HG02970 (cell line): ENCODE results near the gene TPRN.
"Not testable (repeated sequence)": the region's sequence is repeated elsewhere in the genome, so short reads cannot be mapped to it uniquely, and the experiment has no call there.

ENCODE experiments used
- ATAC-seq: cut with Tn5 transposase; IDR thresholded peaks from one replicate; pipeline ENCODE4 v1.9.1; 2021; ENCODE audit warnings: mild to moderate bottlenecking, moderate library complexity, moderate number of reproducible peaks; ENCODE audit not compliant: unreplicated experiment, low FRiP score

The TPRN gene, protein sequence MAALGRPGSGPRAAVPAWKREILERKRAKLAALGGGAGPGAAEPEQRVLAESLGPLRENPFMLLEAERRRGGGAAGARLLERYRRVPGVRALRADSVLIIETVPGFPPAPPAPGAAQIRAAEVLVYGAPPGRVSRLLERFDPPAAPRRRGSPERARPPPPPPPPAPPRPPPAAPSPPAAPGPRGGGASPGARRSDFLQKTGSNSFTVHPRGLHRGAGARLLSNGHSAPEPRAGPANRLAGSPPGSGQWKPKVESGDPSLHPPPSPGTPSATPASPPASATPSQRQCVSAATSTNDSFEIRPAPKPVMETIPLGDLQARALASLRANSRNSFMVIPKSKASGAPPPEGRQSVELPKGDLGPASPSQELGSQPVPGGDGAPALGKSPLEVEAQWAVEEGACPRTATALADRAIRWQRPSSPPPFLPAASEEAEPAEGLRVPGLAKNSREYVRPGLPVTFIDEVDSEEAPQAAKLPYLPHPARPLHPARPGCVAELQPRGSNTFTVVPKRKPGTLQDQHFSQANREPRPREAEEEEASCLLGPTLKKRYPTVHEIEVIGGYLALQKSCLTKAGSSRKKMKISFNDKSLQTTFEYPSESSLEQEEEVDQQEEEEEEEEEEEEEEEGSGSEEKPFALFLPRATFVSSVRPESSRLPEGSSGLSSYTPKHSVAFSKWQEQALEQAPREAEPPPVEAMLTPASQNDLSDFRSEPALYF

DNA sequence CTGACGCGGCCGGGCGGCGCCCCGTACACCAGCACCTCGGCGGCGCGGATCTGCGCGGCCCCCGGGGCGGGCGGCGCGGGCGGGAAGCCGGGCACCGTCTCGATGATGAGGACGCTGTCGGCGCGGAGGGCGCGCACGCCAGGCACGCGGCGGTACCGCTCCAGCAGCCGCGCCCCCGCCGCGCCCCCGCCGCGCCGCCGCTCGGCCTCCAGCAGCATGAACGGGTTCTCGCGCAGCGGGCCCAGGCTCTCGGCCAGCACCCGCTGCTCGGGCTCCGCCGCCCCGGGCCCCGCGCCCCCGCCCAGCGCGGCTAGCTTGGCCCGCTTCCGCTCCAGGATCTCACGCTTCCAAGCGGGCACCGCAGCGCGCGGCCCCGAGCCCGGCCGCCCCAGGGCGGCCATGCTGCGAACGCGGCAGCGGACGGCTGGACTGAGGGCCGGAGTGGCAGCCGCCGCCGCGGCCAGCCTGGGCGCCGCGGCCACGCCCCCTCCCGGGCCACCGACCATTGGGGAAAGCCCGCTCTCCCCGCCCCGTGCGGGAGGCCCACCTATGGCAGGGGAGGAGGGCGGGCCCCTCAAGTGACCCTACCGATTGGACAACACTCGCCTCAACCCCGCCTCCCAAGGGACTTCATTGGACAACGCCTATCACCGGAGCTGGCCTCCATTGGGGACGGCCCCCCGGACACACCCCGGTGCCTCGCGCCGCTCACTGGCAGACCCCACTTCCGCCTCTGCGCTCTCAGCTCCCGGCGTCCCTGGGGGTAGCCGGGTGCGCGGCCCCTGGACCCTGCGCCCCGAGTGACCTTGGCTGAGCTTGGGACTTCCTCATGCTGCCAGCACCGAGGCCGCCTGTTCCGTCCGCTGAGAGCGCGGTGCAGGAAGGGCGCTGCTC lies at the start of gene TPRN:
Gene TPRN, minus strand, starts transcription at position 431 of the 894 bp plus-strand sequence. Its CDS starts 30 bp downstream, at position 401.
- ATAC-seq: peak; percentile 85

DNA sequence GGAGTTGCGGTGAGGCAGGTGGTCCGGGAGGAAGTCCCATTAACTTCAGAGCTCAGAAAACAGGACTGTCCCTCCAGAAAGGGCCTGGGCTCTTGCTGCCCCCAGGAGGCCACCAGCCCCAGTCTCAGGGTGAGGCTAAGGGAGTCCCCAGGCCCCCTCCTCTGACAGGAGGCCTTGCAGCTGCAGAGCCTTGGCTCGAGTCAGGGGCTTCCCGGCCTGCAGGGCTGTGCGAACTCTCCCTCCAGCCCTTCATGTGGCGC lies 47.3 kb upstream of the TPRN start:
- ATAC-seq: no peak

DNA sequence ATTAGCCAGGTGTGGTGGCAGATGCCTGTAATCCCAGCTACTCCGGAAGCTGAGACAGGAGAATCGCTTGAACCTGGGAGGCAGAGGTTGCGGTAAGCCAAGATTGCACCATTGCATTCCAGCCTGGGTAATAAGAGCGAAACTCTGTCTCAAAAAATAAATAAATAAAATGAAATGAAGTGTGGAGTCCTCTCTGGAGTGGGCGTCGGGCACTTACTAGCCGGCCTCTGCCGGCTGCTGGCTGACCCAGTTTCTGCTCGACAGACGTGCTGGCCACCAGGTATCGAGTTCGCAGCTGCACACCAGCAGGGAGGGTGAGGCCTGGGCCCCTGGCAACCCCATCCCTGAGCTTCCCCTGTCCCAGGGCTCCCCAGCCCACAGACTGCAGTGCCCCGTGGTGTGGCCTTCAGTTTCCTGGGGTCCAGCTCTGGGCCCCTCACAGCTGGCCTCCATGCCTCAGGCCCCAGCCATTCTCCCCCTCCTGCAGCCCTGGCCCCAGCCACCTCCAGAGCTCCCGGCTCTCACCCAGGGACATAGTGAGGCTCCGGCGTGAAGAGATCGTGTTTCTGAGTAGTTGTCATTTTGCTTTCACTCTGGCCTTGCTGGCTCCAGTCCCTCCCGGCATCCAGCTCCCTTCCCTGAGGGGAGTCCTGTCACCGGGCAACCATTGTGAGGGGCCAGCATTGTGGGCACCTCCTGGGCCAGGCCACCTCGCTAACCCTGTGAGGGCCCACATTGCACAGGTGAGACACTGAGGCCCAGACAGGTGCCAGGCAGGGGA lies 46.8 kb upstream of the TPRN start:
- ATAC-seq: no peak

DNA sequence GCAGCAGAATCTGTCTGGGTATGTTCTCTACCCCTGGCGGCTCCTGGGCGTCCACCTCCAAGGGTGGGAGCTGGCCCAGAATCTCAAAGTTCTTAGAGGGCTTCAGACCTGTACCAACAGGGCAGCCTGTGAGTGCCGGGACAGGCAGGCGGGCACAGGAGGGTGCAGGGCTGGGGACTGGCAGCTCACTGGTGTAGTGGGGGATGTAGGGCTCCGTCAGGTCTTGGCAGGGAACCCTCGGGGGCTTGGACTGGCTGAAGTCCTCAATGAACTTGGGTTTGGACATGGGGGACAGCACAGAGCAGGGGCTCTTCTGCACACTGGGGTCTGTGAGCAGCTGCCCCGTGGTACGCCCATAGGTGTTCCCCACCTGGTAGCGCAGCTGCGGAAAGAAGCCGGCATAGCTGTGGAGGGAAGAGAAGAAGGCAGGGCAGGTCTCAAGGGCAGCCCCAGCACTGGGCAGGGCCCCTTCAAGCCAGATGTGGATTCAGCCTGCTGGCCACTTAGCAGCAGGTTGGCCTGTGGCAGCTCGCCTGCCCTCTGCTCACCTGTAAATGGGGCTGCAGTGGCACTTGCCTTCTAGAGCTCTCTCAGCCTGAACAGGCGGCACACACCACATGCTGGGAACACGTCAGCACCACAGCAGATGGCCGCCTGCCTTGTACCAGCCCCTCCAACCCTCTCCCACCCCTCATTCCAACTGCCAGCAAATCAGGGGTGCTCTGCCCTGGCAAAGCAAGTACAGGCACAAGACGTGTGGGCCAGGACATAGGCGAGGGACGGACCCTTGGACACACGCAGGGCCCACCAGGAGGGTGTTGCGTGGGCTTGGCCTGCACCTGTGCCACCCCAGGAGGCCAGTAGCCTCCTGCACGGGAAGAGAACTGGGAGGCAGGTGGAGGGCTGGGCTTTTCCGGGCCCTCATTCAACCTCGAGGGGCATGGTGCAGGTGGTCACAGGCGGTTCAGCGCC lies 45.2 kb upstream of the TPRN start:
- no peak for ATAC-seq

DNA sequence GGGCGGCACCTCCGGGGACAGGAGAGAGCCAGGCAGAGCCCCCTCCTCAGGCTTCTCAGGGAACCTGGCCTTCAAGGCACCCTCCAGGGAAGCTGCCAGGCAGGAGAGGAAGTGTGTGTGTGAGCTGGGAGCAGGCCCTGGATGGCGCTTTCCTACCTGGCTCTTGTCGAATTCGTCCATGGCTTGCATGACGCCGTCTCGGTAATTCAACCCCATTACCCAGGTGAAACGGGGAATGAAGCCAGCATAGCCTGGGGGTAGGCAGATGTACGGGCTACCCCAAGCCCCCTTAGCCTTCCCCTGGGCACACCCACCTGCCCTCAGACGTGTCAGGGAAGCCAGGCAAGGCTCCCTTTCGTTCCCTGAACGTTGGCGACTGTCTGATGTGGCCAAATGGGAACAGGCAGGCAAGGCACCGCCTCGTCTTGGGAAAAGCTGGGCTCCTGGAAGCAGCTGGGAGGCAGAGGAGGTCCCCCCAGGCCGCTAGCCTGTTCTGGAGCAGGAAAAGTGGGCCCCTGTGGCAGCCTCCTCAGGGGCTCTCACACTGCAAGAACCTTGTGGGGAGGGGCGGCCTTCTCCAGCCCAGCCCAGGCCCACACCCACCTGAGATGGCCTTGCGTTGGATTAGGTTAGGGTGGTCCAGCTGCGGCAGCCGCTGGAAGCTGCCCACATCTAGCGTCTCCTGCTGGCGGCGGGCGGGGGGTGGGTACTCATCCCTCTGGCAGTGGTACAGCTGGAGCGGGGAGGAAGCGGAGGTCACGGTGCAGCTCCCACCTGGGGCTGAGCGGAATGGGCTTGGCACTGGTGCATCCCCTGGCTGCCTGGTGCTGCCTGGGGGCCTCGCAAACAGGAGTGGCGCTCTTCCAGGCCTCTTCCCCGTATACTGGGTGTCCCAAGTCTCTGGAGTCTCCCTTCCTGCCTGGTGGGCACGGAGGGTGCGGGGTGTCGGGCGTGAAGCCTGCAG lies 44.2 kb upstream of the TPRN start:
- no peak for ATAC-seq

DNA sequence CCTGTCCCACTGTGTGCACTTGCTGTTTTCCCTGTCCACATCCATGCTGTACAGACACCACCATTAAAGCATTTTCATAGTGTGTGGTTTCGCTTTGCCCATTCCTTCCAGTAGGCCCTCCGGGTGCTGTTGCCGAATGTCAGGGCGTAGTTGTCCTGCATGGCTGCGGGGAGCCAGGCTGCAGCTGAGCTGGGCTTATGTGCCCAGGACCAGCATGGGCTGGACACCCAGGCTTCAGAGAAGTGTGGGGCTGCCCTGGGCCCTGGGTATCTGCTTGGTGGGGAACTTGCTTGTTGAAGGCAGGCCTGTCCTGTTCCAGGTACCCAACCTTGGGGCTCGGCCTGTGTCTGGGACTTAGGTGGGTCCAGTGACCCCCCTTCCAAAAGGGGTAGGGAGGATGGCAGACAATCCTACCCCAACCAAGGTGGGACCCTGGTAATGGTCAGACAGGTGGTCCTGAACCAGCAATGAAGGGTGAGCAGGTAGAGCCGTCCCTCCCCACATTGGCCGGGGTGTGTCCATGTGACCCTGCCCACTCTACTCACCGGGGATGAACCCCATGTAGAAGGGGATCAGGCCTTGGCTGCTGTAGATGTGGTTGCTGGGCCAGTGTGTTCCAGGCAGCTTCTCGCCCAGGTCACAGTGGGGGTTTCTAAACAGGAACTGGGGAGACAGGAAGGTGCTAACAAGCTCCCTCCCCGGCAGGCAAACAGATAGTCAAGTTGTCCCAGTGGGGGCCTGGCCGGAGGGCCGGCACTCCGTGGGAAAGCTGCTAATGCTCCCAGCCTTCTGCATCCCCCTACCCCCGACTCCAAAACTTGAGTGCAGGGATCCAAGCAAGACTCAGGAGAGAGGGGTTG lies 43.3 kb upstream of the TPRN start:
- no peak for ATAC-seq

DNA sequence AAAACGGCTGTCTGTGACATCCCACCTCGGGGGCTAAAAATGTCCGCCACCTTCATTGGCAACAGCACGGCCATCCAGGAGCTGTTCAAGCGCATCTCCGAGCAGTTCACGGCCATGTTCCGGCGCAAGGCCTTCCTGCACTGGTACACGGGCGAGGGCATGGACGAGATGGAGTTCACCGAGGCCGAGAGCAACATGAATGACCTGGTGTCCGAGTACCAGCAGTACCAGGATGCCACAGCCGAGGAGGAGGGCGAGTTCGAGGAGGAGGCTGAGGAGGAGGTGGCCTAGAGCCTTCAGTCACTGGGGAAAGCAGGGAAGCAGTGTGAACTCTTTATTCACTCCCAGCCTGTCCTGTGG lies 42.7 kb upstream of the TPRN start:
- not testable (repeated sequence) for ATAC-seq

DNA sequence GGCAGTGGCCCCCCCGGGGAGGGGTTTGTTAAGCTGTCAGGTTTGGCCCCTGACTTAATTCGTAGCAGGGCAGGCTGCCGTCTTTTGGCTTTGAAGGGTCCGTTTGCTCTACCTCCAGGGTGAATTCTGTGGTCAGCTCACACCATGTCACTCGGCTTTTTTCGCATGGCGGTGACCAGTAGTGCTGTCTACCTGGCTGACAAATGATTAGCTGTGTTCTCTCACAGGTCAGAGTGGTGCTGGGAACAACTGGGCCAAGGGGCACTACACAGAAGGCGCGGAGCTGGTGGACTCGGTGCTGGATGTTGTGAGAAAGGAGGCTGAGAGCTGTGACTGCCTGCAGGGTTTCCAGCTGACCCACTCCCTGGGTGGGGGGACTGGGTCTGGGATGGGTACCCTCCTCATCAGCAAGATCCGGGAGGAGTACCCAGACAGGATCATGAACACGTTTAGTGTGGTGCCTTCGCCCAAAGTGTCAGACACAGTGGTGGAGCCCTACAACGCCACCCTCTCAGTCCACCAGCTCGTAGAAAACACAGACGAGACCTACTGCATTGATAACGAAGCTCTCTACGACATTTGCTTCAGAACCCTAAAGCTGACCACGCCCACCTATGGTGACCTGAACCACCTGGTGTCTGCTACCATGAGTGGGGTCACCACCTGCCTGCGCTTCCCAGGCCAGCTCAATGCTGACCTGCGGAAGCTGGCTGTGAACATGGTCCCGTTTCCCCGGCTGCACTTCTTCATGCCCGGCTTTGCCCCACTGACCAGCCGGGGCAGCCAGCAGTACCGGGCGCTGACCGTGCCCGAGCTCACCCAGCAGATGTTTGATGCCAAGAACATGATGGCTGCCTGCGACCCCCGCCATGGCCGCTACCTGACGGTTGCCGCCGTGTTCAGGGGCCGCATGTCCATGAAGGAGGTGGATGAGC lies 42.0 kb upstream of the TPRN start:
- ATAC-seq: no peak

DNA sequence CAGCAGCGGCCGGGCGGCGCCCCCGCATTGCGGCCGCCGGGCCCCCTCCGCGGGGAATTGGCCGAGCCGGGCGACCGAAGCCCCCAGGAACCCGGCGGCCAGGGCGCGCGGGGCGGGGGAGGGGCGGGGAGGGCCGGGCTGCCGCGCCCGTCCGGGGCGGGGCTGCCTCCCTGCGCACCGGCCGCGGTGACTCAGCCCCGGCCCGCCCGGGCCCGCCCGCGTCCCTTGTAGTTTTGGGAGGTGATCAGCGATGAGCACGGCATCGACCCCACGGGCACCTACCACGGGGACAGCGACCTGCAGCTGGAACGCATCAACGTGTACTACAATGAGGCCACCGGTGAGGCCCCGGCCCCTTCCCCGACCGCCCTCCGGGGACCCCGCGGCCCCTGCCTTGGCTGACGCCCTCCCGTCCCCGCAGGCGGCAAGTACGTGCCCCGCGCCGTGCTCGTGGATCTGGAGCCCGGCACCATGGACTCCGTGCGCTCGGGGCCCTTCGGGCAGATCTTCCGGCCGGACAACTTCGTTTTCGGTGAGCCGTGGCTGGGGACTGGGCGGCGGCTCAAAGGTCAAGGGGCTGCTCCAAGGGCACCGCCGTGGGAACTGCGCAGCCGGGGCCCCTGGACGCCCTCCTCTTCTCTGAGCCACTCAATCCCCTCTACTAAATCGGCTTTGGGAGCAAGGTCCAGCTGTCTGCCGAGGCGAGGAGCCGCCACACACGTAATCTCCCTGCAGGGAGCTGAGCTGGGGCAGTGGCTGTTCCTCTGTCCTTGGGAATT lies 41.1 kb upstream of the TPRN start:
- ATAC-seq: peak; percentile 7

DNA sequence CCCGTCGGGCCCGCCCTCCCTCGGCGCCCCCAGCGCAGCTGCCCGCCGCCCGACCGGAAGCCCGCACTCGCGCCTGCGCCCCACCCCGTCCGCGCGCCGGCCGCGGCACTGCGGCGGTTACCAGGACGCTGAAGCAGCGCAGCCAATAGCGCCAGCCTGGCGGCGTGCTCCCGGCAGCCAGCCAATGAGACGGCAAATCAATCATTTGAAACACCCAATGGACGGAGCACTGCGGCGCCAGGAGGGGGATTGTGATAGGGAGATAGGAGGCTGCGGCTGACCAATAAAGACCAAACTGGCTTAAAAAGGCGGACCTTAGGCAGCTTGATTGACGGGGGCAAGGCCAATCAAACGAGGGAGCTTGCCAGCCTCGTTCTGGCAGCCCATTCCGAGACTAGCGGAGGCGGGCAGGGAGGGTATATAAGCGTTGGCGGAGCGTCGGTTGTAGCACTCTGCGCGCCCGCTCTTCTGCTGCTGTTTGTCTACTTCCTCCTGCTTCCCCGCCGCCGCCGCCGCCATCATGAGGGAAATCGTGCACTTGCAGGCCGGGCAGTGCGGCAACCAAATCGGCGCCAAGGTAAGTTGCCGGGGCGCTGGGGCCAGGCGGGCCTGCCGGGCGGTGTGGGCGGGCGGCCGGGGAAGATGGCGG lies 40.4 kb upstream of the TPRN start, which contains the start of gene TUBB4B:
Gene TUBB4B, plus strand, starts transcription at position 447 of the 649 bp plus-strand sequence. Its CDS starts 74 bp downstream, at position 521.
- ATAC-seq: peak; percentile 69

DNA sequence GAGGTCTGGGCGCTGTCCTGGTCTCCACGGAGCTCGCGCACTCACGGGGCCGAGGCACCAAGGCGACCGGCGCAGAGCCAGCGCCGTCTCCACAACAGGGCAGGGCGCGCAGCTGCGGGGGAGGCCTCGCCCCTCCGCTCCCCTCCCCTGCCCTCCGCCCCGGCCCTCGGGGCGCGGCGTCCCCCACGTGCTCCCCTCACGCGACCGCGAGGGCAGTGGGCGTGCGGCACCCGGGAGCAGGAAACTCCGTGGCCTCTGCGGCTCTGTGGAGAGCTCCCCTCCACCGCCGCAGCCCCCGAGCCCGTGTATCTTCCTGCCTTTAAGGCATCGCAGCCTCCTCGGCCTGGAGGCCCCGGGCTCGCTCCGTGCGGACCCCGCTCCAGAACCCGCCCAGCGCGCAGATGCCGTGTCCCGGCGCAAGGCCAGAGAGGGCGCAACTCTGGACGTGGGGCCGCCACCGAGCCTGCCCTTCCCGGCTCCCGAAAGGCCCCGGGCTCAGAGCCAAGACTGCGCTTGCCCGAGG lies 39.8 kb upstream of the TPRN start:
- peak; percentile 17 for ATAC-seq

DNA sequence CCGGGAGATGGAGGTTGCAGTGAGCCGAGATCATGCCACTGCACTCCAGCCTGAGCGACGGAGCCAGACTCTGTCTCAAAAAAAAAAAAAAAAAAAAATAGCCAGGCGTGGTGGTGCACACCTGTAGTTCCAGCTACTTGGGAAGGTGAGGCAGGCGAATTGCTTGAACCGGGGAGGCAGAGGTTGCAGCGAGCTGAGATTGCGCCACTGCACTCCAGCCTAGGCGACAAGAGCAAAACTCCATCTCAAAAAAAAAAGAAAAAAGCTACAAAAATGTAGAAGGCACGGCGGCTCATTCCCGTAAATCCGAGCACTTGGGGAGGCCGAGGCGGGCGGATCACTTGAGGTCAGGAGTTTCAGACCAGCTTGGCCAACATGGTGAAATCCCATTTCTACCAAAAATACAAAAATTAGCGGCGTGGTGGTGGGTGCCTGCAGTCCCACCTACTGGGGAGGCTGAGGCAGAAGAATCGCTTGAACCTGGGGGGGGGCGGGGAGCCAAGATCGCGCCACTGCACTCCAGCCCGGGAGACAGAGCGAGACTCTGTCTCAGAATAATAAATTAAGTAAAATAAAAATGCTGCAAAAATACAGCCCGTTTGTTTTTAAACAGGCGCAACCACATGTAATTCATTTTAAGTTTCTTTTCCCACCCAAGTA lies 39.1 kb upstream of the TPRN start:
- ATAC-seq: not testable (repeated sequence)

DNA sequence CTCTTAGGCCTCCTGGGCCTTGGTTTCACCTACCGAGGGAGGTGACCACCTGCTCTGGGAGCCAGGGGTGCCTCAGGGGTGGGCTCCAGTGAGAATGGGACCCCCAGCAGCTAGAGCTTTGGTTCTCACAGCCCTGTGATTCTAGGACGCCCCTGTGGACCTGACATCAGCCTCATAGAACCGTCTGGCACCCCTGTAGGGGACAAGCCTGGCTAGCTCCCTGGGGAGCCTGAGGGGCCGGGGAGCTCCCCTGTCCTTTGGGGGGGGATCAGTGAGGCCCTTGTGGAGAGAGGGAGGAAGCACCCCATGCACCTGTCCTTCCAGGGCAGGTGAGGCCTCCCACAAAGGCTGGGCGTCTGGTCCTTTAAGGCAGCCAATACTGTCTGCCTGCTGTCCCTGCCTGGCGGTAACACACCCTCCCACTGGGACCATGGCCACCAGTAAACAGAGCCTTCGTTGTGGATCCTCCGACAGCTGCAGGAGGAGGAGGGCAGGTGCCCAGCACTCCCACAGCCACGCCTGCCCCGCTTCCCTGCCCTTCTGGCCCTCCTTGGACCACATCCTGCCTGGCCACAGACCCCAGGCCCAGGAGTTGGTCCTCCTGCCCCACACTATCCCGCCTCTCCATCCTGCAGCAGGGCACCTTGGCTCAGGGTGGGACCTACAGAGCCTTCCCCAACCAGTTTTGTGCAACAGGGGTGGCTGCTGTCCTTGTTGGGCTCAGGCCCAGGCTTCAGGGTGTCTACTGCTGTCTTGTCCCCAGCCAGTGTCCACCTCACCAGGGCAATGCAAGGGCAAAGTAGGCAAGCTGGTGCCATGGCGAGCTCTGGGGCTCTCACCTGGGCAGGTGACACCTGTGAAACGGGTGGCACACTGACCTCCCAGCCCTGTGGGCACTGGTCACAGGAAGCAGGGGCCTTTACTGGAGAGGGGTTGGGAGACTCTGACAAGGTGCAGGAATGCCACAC lies 37.5 kb upstream of the TPRN start:
- no peak for ATAC-seq
